Measurements from ENCODE around the gene APOBEC3B. TPM values are rescaled to one million over a fixed set of nuclear protein-coding genes. Genes with fewer than 3 reads are reported as not detected.

The APOBEC3B gene
- total RNA-seq, 1 experiment from 2014 or later = not detected

Other genes starting within 250 kb of the APOBEC3B start
- 23.3 and 44.9 TPM in 2 replicates for gene SUN2, start 226.3 kb upstream of the APOBEC3B start, total RNA-seq (2014; rRNA removed; shearing (Covaris generic); ENCODE audit: low replicate concordance)
- 3.2 and 8.8 TPM in 2 replicates for gene DNAL4, start 188.2 kb upstream of the APOBEC3B start, total RNA-seq (2014; rRNA removed; shearing (Covaris generic); ENCODE audit: low replicate concordance)
- gene NPTXR, start 138.3 kb upstream of the APOBEC3B start, total RNA-seq (2014; rRNA removed; shearing (Covaris generic); ENCODE audit: low replicate concordance) = not detected in 2 replicates
- 30.5 and 46.4 TPM in 2 replicates for gene CBX6, start 110.1 kb upstream of the APOBEC3B start, total RNA-seq (2014; rRNA removed; shearing (Covaris generic); ENCODE audit: low replicate concordance)
- gene APOBEC3A, start 24.7 kb upstream of the APOBEC3B start, total RNA-seq (2014; rRNA removed; shearing (Covaris generic); ENCODE audit: low replicate concordance) = not detected in 2 replicates
- gene APOBEC3C, start 31.9 kb downstream of the APOBEC3B start, total RNA-seq (2014; rRNA removed; shearing (Covaris generic); ENCODE audit: low replicate concordance) = 6.2 TPM in 2 replicates
- gene APOBEC3D, start 38.8 kb downstream of the APOBEC3B start, total RNA-seq (2014; rRNA removed; shearing (Covaris generic); ENCODE audit: low replicate concordance) = 2.1 and 4.3 TPM in 2 replicates
- gene APOBEC3F, start 58.5 kb downstream of the APOBEC3B start, total RNA-seq (2014; rRNA removed; shearing (Covaris generic); ENCODE audit: low replicate concordance) = 0.93 and 2.6 TPM in 2 replicates
- gene APOBEC3G, start 94.9 kb downstream of the APOBEC3B start, total RNA-seq (2014; rRNA removed; shearing (Covaris generic); ENCODE audit: low replicate concordance) = 6.0 and 6.5 TPM in 2 replicates
- not detected in 2 replicates for gene APOBEC3H, start 114.9 kb downstream of the APOBEC3B start, total RNA-seq (2014; rRNA removed; shearing (Covaris generic); ENCODE audit: low replicate concordance)
- 1.7 and 3.5 TPM in 2 replicates for gene CBX7, start 170.3 kb downstream of the APOBEC3B start, total RNA-seq (2014; rRNA removed; shearing (Covaris generic); ENCODE audit: low replicate concordance)

All from Karpas-422 (cell line).